Middle frontal gyrus (tissue), 1 donor: Measurements from ENCODE around the gene ARL4D.
"Not testable (repeated sequence)": the region's sequence is repeated elsewhere in the genome, so short reads cannot be mapped to it uniquely, and the experiment has no call there.

Source experiments
- DNase-seq: peaks from one replicate; pipeline ENCODE4 v3.0.0-alpha.2; 2015; ENCODE audit warnings: low spot score; ENCODE audit errors: extremely low spot score

Gene ARL4D

DNA sequence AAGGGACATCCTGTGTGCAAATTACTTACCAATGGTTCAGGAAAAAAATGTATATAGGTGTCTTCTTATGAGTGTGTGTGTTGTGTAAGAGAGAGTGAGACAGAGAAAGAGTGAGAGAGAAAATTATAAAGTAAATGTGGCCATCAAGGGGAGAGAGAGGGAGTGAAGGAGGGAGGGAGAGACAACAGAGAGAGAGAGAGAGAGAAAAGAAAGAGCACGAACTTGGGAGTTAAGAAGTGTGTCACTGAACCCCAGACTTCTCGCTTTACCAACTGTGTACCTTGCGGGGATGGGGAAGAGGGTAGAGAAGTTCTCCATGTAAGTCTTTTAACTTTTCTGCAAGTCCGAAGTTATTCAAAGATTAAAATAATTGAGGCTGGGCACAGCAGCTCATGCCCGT lies 28.8 kb upstream of the ARL4D start:
- no peak for DNase-seq

DNA sequence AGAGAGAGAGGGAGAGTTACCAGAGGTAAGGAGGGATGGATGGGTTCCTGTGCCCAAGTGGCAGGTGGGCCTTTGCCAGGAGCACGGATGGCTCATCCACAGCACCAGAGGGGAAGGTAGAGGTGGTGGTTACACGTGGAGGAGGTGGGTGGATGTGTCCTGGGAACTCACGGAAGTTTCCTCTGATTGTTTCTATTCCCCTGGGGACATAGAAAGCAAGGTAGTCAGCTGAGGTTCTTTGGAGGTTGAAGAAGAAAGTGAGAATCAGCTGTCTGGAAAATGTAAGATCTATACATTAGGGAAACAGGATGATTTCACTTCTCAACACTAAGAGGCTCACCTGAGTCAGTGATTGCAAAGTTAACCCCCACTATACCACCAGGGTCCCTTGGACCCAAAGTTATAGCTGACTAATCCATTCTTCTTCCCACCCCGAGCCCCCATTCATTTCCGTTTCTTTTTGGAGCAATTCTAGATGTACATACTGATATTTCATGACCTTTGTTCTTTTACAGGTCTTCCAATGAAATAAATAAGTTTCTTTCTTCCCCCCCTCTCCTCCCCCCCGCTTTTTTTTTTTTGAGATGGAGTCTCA lies 27.5 kb upstream of the ARL4D start:
- DNase-seq = no peak

DNA sequence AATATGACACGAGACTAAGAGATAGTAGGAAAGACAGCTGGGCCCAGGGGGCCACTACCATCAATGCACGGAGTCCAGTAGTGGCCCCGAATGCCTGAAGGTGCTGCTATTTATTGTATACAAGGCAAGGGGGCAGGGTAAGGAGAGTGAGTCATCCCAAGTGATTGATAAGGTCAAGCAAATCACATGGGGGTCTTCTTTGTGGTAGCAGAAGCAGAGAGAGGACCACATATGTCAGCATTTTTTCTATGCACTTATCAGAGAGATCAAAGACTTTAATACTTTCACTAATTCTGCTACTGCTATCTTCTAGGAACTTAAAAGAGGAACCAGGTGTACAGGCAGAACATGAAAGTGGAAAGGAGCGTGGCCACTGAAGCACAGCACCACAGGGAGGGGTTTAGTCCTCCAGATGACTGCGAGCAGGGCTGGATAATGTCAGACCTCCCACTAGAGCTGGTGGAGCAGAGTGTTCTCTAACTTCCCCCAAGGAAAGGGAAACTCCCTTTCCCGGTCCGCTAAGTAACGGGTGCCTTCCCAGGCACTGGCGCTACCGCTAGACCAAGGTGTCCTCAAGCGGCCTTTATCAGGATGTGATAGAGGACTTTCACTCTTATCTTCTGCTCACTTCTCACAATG lies 26.4 kb upstream of the ARL4D start:
- no peak for DNase-seq

- no peak for DNase-seq
Observed at GRCh38 chr17:43373356-43373755, 25.4 kb upstream of the ARL4D start.

- not testable (repeated sequence) for DNase-seq
Observed at GRCh38 chr17:43375915-43376314, 22.9 kb upstream of the ARL4D start.

DNA sequence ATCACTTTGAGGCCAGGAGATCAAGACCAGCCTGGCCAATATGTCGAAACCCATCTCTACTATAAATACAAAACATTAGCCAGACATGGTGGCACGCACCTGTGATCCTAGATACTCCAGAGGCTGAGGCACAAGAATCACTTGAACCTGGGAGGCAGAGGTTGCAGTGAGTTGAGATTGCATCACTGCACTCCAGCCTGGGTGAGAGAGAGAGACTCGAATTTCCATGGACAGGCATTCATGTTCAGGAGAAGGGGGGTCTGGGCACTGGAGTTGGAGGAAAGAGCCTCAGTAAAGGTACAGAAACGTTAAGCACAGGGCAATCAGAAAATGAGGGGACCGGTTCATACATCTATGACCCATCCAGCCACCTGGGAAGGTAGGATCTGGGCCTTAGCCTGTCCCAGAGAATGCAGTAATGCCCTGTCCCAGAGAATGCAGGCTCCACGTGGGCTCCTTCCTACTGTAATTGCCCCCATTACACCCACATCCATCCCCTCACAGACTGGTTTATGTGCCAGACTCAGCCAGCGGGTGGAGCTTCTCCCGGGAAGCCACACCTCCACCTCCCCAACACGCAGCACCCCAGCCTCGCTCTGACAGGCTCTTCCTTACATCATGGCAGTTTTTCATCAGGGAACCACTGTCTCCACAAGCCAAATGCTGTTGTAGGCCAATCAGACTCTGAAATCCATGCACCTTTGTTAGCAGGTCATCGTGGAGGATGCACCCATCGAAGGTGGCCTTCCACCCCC lies 21.6 kb upstream of the ARL4D start:
- no peak for DNase-seq

DNA sequence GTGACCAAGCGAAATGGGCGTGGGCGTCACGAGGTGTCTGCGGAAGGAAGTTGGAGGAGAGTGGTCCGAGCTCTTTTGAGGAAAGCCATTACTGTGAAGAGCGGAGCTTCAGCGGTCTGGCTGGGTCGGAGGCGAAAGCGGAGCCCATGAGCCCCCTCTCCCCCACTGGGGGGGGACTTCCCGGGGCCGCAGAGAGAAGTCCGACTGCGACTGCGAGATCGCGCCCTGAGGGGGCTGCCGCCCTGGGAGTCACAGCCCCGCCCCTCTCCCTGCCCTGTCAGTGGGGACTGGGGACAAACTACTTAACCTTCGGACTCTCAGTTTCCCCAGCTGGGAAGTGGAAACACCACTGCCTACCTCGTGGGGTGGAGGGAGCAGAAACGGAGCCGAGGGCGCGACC lies 20.0 kb upstream of the ARL4D start:
- DNase-seq = no peak

GRCh38 chr17:43380307-43380706 lies 18.5 kb upstream of the ARL4D start:
- DNase-seq = no peak

- no peak for DNase-seq
Observed at GRCh38 chr17:43381204-43381603, 17.6 kb upstream of the ARL4D start.

GRCh38 chr17:43381621-43382020 lies 17.2 kb upstream of the ARL4D start:
- DNase-seq = no peak

DNA sequence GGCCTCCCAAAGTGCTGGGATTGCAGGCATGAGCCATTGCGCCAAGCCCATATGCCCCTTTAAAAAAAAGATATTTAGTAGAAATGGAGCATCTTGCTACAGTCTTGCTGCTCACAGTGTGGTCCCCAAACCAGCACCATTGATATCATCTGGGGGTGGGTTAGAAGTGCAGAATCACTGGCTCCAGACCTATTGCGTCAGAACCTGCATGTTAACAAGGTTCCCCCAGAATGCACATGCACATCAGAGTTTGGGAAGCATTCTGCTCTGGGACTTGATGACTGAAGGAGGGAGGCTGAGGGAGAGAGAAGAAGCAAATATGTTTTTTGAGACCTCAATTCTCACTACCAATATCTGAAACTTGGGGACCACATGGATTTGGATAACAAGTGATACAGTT lies 16.0 kb upstream of the ARL4D start:
- no peak for DNase-seq

DNA sequence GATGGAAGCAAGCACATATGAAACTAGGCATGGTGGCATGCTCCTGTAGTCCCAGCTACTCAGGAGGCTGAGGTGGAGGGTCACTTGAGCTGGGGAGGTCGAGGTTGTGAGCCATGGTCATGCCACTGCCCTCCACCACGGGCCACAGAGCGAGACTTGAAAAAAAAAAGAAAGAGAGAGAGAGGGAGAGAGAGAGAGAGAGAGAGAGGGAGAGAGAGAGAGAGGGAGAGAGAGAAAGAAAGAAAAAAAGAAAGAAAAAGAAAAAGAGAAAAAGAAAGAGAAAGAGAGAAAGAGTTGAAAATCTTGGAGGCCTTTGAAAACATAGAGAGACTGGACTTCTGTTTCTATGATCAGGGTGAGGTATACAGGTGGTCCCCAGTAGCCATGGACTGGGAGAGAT lies 15.4 kb upstream of the ARL4D start:
- no peak for DNase-seq

GRCh38 chr17:43383826-43384475 lies 14.8 kb upstream of the ARL4D start:
- DNase-seq = no peak

- no peak for DNase-seq
Observed at GRCh38 chr17:43384476-43384862, 14.3 kb upstream of the ARL4D start.

GRCh38 chr17:43385046-43385831 lies 13.6 kb upstream of the ARL4D start:
- no peak for DNase-seq

DNA sequence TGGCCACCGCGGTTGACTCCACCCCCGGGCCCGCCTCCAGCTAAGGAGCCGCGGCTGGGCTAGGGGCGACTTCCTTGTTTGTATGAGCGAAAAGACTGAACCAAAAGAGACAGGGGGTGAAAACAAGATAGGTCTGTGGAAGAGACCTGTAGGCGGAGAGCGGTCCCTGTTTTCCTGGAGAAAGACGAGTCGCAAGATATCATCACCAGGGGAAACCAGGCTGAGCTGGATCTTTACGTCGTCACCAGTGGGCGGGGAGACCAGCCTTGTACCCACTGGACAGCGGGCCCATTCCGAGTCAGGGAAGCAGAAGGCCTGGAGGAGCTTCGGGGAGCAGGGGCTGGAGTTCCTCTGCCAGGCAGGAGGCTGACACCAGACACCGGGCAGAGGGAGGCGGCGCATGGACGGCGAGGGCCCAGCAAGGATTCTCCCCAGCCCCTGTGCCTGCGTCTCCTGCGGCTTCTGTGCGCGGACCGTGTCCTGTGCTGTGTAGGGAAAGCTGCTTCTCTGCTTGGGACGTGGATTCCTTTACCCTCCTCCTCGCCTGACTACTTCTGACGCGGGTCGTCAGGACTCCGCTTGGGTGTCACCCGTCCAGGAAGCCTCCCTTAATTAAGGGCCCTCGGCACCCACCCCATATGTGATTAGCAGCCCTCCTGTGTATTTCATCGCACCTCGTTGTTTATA lies 10.3 kb upstream of the ARL4D start:
- DNase-seq = peak; percentile 82

DNA sequence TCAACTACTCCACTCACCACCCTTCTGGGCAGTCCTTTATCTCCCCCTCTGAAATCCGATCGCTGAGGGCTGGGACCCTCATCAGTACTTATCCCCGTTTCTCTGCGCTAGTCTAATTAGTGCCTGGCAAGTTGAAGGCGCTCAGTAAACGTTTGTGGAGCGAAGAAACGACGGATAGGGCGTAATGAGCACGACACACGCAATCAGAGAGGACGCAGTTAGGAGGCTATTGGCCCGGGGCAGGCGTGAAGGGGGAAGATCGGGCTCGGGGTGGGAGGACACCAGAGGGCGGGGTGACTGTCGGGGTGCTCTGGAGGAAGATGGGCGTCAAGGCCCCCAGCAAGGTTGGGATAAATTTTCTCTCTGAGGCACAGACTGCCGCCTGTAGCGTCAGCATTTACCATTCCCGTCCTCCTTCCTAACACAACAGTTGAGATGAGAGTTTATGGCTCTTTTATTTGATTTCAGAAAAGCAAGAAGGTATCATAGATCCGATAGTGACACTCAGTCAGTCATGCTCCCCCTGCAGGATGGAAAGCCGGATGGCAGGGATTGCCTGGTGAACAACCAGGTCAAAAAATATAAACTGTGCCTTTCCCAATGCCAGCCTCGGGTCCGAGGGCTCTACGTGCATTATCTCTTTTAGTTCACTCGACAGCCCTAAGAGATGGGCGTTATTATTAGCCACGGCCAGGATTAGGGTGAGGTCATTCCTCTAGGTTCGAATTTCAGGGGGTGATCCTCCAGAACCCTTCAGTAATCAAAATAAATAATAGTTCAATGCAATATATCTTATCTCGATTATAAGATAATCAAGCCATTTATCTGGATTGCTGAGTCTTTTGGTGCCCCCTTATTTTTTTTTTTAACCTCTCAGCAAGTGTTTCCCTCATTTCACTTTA lies 9.5 kb upstream of the ARL4D start:
- peak; percentile 55 for DNase-seq

DNA sequence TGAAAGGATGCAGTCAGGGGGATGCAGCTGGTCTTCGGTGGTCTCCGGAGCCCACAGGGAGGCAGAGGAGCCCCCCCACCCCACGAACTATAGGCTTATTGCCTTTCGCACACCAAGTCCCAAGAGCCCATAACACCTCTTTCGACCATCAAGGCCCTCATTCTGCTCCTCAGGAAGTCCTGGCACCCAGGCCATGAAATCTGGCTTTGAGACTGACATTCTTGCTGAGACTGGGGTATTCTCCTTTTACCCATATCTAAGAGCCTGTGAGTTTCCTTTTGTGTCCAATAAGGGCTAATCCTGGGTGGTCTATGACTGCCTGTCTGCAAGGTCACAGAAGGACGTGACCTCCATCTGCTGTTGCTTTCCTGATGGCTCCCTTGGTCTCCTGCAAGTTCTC lies 6.4 kb upstream of the ARL4D start:
- no peak for DNase-seq

DNA sequence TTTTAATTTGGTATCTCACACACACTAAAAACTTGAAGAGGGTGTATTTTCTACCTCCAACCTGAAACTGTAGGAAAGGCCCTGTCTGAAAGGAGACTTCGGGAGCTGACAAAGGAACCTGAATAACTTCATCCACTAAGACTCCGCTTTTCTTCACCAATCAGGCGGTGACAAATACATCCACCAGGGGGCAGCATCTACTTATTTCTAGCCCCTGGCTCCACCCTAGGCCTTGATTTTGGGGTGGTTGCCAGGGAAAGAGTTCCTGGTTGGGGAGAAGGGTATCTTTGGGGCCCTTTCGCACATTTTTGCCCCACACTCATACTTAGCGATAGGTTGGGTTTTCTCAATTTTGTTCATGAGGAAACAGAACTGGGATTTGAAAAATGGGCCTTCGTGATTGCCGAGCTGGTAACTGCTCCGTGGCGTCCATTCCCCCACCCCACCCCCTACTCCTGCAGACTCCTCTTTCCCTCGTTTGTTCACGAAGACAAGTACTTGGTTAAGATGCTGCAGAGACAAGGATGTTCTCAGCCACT lies 4.8 kb upstream of the ARL4D start:
- DNase-seq = peak; percentile 87

GRCh38 chr17:43394696-43395095 lies 4.1 kb upstream of the ARL4D start:
- not testable (repeated sequence) for DNase-seq
